GM10266 (cell line): ENCODE data around the gene RAI2.

Experiments used
- DNase-seq: peaks from one replicate; pipeline ENCODE4 v3.0.0; 2012; ENCODE audit errors: extremely low spot score
- CTCF ChIP-seq: IDR thresholded peaks from 2 replicates; pipeline ENCODE4 v1.5.1; 2012; ENCODE audit warnings: mild to moderate bottlenecking, low read depth; ENCODE audit not compliant: control insufficient read depth, insufficient read depth; ENCODE audit errors: missing control alignments

RAI2 gene

GRCh38 chrX:17817251-17817650 is 43.8 kb downstream of the RAI2 start:
- no peak for TF ChIP-seq CTCF
- DNase-seq, result no peak

- no peak for TF ChIP-seq CTCF
- DNase-seq, result no peak
Observed at GRCh38 chrX:17814557-17814956, 46.5 kb downstream of the RAI2 start.

- no peak for DNase-seq
- TF ChIP-seq CTCF, result no peak
Observed at GRCh38 chrX:17814059-17814458, 47.0 kb downstream of the RAI2 start.

GRCh38 chrX:17813277-17813676 is 47.8 kb downstream of the RAI2 start:
- no peak for TF ChIP-seq CTCF
- DNase-seq, result no peak

GRCh38 chrX:17812763-17813162 is 48.3 kb downstream of the RAI2 start:
- no peak for DNase-seq
- peak; percentile 17 for TF ChIP-seq CTCF

GRCh38 chrX:17809984-17810383 is 51.1 kb downstream of the RAI2 start:
- no peak for TF ChIP-seq CTCF
- no peak for DNase-seq

- DNase-seq, result no peak
- TF ChIP-seq CTCF, result no peak
Observed at GRCh38 chrX:17809273-17809672, 51.8 kb downstream of the RAI2 start.
